H1 (cell line): ENCODE data around the gene C5orf22. TPM values are rescaled to one million over a fixed set of nuclear protein-coding genes. Genes with fewer than 3 reads are reported as not detected.

Experiments
- RBBP5 ChIP-seq: IDR thresholded peaks from 2 replicates; pipeline ENCODE4 v1.7.1; 2012; ENCODE audit warnings: low read depth, mild to moderate bottlenecking, inconsistent platforms, low read length, moderate library complexity, borderline replicate concordance
- RFX5 ChIP-seq: IDR thresholded peaks from 2 replicates; pipeline ENCODE4 v1.6.1; 2011; ENCODE audit warnings: low read depth, low read length, improper control_type of control experiment, borderline replicate concordance
- SAP30 ChIP-seq: fragments of 300-600 bp; sonication (generic); IDR thresholded peaks from 2 replicates; pipeline ENCODE4 v1.7.1; 2012; ENCODE audit warnings: low read length, moderate library complexity, mild to moderate bottlenecking, inconsistent platforms; ENCODE audit not compliant: insufficient read depth, insufficient replicate concordance
- SIX5 ChIP-seq: IDR thresholded peaks from 2 replicates; pipeline ENCODE4 v1.6.1; 2011; ENCODE audit warnings: mild to moderate bottlenecking, low read depth, low read length
- TEAD4 ChIP-seq: IDR thresholded peaks from 2 replicates; pipeline ENCODE4 v1.6.1; 2012; ENCODE audit warnings: low read depth, low read length, inconsistent platforms, mixed read lengths
- polyA plus RNA-seq, 7 experiments: library from polyadenylated mRNA; depleted of rRNA in 3 of 7; stranded (reverse) in 5 of 7; unstranded in 2 of 7; fragments of >200 nt in 5 of 7; fragments of 200-250 nt in 2 of 7; gene quantifications; 1 replicate in 5 of 7; 2 replicates in 1 of 7; 4 replicates in 1 of 7; pipeline versions ENCODE4 v1.2.1 to v1.2.3, GENCODE V29; 2011 to 2013; ENCODE audit warnings: missing spikeins in 2 of 7, mixed read lengths in 2 of 7
- total RNA-seq: library from RNA; stranded (reverse); fragmentation: NEBNext Ultra II Directional; extraction: Animal tissue kit (Norgen Biotek cat#: 25700); gene quantifications from 2 replicates; pipeline ENCODE4 v1.2.1, GENCODE V29; 2021

Gene C5orf22
- total and polyA plus RNA-seq, 2 of the 8 experiments (the other 6 are each of a cell fraction or from before 2014, with no cell fraction given), result 19.6 to 36.2 TPM

- TF ChIP-seq SAP30 (no peak), SIX5 (no peak), RFX5 (no peak), TEAD4 (no peak), RBBP5 (no peak)
Observed at GRCh38 chr5:31604240-31604639, 72.1 kb downstream of the C5orf22 start (continued).
